ENCODE data around the gene IPCEF1. TPM values are rescaled to one million over a fixed set of nuclear protein-coding genes. Genes with fewer than 3 reads are reported as not detected.

Gene IPCEF1
- total RNA-seq, 1 experiment from 2014 or later = 0.48 TPM

DNA sequence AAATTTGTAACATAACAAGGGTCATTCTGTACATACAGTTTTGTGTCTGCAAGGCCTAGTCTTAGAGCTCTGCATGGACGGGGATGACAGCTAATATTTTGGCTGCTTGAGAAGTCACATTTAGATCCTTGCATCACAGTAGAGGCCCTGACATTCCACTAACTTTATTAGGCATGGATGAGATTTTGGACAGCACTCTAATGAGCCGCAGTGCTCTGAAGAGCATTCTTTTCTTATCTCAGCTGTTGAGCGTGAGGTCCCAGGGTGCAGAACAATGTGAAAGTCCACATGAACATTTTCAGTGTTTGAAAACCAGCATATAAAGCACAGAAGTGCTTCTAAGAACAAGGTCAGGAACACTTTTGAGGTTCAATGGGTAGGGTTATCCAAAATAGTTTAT, 58.9 kb downstream of the IPCEF1 start:
- Histone ChIP-seq H4K91ac (ENCODE audit: insufficient read length, low read depth, low read length) (no peak overlapping the region), H3K4ac (ENCODE audit: low read depth, low read length) (no peak overlapping the region), H2BK12ac (ENCODE audit: insufficient read length, low read depth, low read length) (no peak overlapping the region), H3K4me1 (ENCODE audit: insufficient read depth, low read length) (0 out of 2 replicates have a peak, but pooled peaks cover 2% of the 10 kb centered on the region), H3K79me1 (ENCODE audit: insufficient read depth, low read depth, low read length, poor library complexity, severe bottlenecking) (no peaks in the 10 kb centered on the region), H3K27ac (ENCODE audit: insufficient read length, low read depth, low read length) (no peak overlapping the region), H3K18ac (ENCODE audit: insufficient read length, low read depth, low read length) (no peak overlapping the region), H2BK15ac (ENCODE audit: low read depth, low read length) (no peak overlapping the region), H2AK5ac (ENCODE audit: insufficient read length, low read length) (no peak overlapping the region), H3K23ac (ENCODE audit: insufficient read length, low read depth, low read length) (no peak overlapping the region), H3K56ac (ENCODE audit: insufficient read length, low read depth, low read length) (no peak overlapping the region), H3T11ph (ENCODE audit: low read length) (no peak overlapping the region), H4K5ac (ENCODE audit: insufficient read length, low read depth, low read length) (no peak overlapping the region), H4K8ac (replicated peaks; ENCODE audit: insufficient read length, low read depth, low read length) (no peak overlapping the region), H3K27me3 (ENCODE audit: insufficient read depth, low read length) (no peaks in the 10 kb centered on the region), H3K4me2 (ENCODE audit: insufficient read depth, insufficient read length, low read length) (no peak overlapping the region), H2BK20ac (ENCODE audit: low read depth, low read length, poor library complexity, severe bottlenecking) (no peak overlapping the region), H3K9me3 (ENCODE audit: control insufficient read depth, low read depth, low read length) (no peaks in the 10 kb centered on the region), H3K9ac (ENCODE audit: extremely low read depth, insufficient read length, low read length) (no peak overlapping the region), H3K23me2 (ENCODE audit: insufficient read length, low read depth, low read length, poor library complexity, severe bottlenecking) (no peaks in the 10 kb centered on the region), H4K20me1 (ENCODE audit: control insufficient read depth, insufficient read depth, insufficient read length) (no peaks in the 10 kb centered on the region), H3K14ac (ENCODE audit: insufficient read depth, low read length) (no peak overlapping the region), H3K79me2 (ENCODE audit: insufficient read depth, low read length) (no peaks in the 10 kb centered on the region), H2AFZ (ENCODE audit: low read length) (no peak overlapping the region), H2BK120ac (ENCODE audit: low read depth, low read length, poor library complexity, severe bottlenecking) (no peak overlapping the region), H2BK5ac (ENCODE audit: insufficient read length, low read length) (no peak overlapping the region)
- H3K4me3 Mint-ChIP-seq = no peak overlapping the region
- H3K9me3 Mint-ChIP-seq = no peaks in the 10 kb centered on the region; a peak in 1 of 5 replicates
- no CpG with 5 or more reads among the region's 3 CpGs for WGBS (ENCODE audit: extremely low coverage, insufficient read length, low lambda C conversion rate)
- H3K4me1 Mint-ChIP-seq = no peaks in the 10 kb centered on the region
- DNase-seq = no peak
- TF ChIP-seq, protein P1, sequence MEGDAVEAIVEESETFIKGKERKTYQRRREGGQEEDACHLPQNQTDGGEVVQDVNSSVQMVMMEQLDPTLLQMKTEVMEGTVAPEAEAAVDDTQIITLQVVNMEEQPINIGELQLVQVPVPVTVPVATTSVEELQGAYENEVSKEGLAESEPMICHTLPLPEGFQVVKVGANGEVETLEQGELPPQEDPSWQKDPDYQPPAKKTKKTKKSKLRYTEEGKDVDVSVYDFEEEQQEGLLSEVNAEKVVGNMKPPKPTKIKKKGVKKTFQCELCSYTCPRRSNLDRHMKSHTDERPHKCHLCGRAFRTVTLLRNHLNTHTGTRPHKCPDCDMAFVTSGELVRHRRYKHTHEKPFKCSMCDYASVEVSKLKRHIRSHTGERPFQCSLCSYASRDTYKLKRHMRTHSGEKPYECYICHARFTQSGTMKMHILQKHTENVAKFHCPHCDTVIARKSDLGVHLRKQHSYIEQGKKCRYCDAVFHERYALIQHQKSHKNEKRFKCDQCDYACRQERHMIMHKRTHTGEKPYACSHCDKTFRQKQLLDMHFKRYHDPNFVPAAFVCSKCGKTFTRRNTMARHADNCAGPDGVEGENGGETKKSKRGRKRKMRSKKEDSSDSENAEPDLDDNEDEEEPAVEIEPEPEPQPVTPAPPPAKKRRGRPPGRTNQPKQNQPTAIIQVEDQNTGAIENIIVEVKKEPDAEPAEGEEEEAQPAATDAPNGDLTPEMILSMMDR (conservative IDR thresholded peaks at IDR 0.05) = no peak
- no peaks in the 10 kb centered on the region for H3K36me3 Mint-ChIP-seq (ENCODE audit: insufficient read depth in 1 of 3, low read depth in 3 of 3)
- no peak overlapping the region for H3K27ac Mint-ChIP-seq
- H3K27me3 Mint-ChIP-seq (ENCODE audit: low read depth) = no peaks in the 10 kb centered on the region

All from H9 (cell line).